GM19468 (cell line): ENCODE measurements around the gene CDC5L.

Experiments used
- ATAC-seq: cut with Tn5 transposase; IDR thresholded peaks from one replicate; pipeline ENCODE4 v1.9.1; 2021; ENCODE audit warnings: mild to moderate bottlenecking, moderate library complexity, moderate number of reproducible peaks; ENCODE audit not compliant: unreplicated experiment; ENCODE audit errors: extremely low read depth

The CDC5L gene

DNA sequence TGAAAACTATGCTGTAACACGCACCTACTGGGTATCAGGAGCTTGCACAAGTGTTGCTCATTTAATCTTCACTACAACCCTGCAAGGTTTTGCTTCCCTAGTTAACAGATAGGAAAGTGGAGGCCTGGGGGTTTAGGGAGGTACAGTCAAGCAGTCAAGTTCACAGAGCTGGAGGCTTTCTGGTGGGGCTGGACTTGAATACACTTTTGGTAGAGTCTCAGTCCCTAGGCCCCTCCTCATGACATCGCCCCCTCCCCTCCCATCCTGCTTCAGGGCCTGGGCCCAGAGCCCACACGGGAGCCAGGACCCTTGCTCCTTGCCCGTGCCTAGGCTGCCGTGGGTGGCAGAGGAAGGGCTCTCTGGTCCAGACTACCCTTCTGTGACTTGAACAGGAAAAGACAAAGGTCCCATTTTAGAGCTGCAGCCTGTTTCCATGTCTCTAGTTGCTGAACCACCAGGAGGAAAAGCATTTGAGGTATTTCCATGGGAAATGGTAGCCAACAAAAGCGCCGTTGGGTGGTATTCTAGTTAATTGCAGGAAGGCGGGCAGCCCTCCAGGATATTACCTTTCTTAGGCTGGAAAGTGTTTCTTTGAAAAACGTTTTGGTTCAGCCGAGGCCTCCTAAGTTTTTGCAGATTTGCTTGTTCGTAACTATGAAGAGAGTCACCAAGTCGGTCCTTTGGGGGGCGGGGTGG is 84.9 kb downstream of the CDC5L start:
- no peak for ATAC-seq

DNA sequence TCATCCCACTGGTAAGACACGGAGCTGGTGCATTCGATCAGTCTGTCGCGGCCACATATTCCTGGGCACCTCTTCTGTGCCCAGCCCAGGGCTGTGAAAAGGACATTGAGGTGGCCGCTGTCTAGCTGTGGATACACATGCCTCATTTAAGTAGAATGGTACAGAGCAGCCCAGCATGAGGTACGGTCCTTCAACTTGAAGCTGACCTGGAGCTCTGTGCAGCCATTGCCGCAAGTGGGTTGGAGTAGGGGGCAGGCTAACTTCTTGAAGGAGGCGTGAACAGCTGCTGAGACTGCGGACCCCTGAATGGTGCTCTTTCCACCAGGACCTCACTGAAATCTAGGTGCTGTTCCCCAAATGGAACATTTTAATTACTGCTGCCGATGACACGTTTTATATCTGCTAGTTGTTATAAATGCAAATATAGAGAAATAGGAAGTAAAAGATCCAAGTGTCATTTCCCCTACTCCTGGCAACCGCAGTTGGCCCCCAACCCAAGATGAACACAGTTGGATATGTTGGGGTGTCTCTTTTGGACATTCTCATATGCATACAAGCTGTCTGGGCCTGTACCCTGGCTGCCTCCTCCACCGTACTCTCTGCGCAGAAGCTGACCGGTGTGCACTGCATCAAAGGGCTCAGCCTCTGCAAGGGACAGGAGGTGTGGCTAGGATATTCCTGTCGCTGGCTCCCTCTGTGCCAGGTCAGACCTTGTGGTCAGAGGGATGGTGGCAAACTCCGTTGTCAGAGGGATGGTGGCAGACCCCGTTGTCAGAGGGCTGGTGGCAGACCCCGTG is 86.1 kb downstream of the CDC5L start:
- no peak for ATAC-seq

DNA sequence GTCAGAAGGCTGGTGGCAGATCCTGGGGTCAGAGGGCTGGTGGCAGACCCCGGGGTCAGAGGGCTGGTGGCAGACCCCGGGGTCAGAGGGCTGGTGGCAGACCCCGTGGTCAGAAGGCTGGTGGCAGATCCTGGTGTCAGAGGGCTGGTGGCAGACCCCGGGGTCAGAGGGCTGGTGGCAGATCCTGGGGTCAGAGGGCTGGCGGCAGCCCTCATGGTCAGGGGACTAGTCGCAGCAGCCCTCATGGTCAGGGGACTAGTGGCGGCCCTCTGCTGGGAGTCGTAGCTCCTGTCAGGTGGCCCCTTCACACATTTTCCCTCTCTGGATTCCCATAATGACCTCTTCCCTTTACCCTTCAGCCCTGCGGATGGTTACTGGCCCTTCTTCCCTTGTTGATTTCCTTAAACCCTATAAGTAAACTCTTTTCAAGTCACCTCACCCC is 86.7 kb downstream of the CDC5L start:
- ATAC-seq, result no peak

DNA sequence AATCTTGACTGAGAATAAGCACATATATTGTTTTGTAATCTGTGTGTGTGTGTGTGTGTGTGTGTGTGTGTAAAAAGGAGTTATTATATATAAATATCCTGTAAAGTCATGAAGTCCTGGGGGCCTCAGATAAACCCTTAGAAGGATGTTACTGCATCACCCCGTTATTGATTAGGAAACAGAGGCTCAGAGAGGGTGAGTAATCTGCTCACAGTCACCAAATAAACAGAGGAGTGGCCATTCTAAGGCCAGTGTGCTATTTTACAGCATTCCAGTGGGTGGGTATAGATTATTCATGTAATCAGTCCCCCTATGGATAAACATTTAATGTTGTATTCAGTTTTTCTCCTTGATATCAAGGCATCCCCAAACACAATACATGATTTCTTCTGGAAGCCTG is 87.1 kb downstream of the CDC5L start:
- ATAC-seq, result no peak

DNA sequence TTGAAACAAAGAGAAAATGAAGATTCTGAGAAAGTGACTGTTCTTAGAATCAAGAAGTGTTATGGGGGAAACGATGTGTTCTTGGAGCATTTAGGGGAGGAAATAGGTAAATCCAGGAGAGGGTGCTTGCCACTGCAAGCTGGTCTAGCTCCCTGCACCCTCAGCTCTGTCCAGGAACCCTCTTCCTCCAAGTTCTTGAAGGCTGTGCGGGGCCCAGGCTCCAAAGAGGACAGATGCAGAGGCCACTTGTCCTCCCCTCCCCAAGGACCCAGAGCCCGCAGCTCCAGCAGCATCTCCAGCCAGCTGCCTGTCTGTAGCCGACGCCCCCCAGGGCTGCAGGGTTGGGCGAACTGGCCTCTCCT is 87.9 kb downstream of the CDC5L start:
- no peak for ATAC-seq

DNA sequence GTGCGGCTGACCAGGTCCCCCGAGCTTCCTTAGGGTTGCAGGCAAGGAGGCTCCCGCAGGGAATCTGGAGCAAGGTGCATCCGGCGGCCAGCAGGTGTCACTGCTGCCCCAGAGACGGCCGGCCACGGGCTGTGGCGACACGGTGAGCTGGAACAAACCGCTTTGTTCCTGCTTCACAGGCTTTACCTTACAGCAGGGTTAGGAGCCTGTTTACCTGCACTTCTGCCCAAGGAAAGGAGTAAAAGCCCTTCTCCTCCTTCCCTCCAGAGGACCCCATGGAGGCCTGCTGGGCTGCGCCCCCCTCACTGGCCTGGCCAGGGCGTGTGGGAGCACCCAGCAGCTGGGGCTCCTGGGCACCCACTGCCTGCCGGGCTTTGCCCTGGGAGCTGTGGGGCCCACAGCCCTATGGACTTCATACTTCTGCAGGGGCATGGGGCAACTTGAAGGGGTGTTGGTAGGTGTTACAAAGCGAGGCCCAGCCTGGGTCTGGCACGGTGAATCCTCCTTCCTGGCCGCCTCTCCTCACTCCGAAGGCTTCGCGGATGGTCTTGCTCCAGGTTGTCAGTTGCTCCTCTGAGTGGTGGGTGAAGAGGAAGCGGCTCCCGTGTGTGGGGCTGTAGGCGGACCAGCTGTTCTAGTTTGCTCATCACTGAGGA is 88.4 kb downstream of the CDC5L start:
- no peak for ATAC-seq

DNA sequence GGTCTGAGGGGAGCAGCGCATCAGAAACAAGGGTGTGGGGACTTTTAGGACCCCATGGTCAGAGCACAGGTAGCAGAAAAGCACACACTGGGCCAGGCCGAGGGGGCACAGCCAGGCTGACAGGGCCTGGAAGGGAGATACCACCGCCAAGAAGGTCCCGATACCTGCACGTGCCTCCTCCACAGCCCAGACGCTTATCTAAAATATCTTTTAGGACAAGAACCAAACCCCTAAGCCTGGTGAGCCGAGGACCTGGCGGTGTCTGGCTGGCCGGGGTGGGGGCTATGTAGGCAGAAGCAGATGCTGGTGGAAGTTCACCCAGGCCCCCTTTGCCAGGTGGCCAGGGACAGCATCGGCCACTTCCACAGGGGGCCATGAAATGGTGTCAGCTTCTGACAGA is 89.3 kb downstream of the CDC5L start:
- ATAC-seq, result no peak

DNA sequence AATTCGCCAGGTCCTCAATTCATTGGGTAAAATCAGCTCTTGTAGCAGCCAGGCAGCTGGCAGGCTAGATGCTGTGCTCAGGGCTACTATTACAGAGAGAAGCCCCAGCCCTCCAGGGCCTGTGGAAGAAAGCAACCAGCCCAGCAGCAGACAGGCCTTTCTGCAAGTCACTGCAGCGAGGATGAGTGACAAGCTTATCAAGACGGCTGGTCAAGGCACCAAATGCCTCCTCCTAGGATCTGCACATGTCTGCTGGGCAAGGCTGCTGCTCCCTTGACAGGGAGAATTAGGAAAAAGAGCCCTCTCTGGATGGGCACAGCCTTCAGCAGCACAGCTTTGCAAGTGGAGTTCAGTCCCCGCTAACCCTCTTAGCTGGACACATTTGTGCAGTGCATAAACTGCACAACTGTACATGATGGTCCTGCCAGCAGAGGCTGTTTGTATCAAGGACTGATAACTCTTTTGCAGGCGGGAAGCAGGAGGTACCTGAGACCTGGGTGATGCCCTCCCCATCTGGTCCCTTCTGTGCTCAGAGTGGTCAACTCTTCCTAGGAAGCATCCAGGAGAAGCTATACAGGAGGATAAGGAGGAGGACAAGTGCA is 89.9 kb downstream of the CDC5L start:
- no peak for ATAC-seq

DNA sequence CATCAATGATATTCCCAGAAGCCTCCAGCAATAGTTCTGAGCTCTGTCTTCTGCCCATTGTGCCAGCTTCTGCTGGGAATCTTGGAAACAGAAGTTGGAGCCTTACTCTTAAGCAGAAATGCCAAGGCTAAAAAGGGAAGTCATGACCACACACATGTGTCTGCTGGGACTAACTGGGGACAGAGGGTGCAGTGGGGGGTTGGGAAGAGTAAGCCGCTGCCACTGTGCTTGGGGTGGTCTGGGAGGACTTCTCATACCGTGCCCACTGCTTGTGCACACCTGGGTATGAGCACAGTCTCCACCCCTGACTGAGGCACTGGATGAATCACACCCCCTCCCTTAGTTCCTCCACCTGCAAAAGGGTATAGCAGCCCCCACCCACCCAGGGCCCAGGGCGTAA is 90.7 kb downstream of the CDC5L start:
- ATAC-seq, result no peak

DNA sequence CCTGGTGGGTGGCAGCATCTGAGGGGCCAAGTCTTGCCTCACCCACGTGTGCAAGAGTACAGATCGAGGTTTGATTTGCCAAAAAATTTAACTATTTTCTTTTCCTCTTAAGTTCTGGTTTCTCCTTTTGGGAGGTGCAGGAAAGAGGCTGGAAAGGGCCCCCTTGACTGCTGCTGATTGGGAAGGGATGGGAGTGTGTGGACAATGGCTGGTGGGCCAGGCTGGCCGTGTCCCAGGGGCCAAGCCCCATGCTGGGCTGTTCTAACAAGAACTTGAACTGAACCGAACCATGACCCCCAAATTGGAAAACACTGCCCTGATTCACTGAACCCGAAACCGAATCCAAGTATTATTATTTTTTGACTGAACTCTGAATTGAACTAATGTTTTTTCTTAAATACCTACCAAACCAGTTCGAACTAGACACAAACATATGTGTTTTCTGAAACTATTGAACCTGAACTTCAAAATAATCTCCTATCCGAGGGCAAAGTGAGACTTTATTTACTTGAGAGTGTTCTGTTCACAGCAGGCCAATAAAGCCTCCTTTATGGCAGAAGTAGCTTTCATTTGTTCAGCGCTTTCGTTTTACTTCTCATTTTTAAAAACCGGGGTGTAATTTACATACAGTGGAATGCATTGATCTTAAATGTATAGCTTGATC is 91.2 kb downstream of the CDC5L start:
- ATAC-seq, result no peak

DNA sequence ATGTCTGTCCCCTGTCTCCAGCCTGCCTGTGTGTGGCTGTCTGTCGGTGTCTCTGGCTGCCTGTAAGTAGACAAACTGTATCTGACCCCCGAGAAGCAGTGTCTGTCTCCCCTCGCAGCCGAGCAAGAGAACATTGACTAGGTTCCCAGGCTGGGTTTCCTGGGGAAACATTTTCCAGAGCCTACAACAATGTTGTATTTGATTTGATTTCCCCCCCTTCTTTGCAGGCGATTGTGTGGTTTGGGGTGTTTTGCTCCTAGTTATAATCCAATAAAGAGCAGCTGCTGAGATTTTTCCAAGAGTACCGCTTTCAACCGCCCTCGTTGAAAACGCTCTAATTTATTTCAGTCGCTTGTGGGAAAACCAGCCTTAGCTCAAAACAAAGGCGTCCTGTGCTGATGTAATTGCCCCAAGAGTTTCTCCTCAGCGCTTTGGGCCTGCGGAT is 92.6 kb downstream of the CDC5L start:
- no peak for ATAC-seq

DNA sequence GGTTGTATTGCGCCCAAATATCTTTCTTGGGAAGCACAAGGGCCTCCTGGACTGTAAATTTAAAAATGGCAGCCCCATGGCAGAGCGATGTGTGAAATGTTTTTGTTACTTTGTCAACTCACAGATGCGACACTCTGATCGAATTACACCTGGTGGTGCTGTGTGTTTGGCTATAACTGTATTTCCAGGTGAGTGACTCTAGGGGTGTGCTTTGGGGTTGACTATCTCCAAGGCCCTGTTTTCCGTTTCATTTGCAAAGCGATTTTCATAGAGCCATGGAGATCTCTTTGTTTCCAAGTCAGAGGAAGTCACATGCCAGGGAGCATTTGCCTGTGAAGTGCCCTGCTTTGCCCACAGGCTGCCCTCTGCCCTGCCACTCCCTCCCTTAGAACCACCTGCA is 93.5 kb downstream of the CDC5L start:
- ATAC-seq, result no peak

DNA sequence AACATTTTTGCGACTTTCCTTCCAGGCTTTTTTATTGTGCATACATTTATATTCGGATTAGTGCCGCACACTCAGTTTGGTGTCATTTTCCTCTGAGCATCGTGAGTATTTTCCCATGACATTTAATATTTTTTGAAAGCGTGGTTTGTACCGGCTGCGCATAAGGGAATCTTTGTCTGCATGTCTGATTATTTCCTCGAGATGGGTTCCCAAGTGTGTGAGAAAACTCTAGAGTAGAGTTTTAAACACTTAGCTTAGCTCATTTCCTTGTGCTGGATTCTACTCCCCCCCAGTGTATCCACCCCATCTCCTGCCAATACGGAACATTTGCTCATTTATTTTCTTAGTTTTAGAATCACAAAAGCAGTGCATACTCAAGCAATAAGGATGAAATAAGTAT is 94.3 kb downstream of the CDC5L start:
- ATAC-seq, result no peak

DNA sequence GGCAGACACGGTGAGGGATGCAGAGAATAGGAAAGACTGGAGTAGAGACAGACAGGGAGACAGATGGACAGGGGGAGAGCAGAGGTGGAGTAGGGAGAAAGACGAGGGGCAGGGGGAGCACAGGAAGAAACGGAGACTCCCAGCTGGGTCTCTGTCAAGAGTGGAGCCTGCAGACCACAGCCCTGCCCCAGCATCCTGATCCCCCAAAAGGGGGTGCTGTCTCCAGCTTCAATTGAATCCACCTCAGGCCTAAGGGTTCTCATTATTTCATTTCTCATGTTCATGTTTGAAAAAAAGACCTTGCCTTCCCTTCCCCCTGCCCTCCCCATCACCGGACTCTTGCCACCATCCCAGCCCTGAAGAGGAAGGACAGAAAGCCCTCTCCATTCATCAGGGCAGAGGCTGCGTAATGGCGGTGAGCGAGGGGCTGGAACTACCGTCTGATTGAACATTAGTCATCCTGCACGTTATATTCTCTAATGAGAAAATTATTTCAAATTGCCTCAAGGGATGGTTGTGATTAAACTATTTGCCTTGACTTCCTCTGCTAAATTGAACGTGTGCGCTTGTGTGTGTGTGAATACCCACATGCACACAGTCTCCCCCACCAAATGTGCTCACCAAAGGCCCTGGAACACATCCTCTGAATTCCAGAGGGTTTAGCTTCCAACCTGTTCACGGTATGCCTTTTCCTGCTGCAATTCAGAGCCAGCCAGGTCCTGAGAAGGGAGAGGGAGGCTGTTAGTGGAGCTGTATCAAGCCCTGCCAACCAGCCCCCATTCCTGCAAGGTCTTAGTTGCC is 98.3 kb downstream of the CDC5L start:
- ATAC-seq, result no peak

DNA sequence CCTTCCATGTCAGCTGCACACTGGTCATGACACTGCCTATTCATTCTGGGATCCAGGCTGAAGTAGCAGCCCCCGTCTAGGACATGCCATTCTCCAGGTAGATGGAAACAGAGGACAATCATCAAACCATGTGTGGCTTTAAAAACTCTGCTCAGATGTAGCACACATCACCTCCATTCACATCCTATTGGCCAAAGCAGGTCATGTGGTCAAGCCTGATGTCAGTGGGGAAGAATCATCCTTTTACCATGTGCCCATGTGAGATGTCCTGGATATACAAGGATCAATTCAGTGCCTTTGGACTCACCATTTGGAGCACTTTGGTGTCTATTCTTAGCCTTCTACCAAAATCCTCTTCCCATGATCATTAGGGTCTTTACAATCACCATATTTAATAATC is 99.5 kb downstream of the CDC5L start:
- ATAC-seq, result no peak

DNA sequence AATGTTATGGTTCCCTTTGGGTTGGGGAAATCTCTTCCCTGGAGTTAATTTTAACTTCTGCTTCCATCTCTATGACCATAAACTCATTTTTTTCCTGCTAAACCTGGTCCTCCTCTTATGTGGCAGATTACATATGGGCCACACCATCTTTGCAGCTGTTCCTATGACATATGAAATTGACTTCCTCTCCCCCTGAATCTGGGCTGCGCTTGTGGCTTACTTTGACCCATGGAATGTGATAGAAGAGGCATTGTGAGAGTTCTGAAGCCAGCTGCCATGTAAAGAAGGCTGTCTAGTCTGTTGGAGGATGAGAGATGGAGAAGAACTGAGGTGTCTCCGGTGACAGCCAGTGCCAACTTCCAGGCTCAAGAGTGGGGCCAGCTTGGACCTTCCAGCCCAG is 100.1 kb downstream of the CDC5L start:
- no peak for ATAC-seq

DNA sequence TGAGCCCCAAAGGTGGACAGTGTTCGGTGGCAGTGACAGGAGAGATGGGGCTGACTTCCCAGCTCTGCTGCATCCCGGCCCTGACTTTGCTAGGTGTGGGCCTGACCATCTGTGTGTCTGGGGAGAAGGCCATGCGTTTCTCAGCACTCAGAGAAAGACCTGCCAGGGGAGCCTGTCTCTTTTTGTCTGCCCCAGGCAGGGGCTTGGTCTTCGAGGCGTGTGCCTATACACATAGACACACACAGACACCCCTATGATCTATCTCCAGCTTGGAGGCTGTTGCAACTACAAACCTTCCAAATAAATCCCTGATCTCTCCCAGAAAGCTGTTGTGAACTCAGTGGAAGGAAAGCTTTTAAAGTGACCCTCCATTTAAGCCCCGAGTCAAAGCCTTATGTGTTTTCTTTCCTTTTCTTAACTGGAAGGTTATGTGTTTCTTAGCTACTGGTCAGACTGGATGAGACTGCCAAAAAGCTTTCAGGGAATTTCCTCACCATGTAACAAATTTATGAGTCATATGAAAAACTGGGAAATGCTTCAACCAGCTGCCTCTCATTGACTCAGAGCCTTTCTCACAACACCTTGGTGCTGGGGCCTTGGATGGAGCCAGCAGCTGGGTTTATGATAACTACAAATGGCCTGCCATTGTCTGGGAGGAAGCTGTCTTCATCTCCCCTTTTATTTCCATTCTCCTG is 102.6 kb downstream of the CDC5L start:
- no peak for ATAC-seq

DNA sequence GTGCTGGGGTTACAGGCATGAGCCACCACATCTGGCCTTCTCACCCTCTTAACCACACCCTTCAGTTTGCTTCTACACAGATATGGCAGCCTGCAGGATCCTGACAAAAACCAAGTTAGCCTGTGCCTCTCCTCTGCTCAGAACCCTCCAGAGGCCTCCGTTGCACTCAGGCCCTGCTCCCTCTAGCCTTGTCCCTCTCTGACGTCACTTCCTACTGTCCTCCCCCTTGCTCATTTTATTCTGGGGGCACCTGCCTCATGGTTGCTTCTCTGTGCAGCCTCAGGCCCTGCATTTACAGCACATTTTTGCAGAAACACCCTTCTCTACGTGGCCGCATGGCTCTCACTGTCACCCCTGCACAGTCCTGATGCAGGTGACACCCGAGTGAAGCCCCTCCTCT is 105.6 kb downstream of the CDC5L start:
- no peak for ATAC-seq

DNA sequence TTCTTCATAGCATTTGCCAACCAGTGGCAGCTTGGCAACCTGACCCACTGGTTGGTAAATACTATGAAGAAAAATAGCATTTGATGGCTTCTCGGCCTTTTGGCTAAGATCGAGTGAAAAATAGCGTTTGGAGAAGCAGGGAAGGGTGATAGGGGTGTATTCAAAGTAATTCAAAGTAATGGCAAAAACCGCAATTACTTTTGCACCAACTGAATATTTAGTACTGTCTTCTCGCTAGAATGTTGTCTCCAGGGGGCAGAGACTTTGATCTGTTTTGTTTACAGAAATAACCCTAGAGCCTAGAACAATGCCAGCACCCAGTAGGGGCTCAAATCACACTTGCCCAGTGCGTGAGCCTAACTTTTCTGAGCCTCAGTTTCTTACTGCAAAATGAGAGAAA is 106.1 kb downstream of the CDC5L start:
- no peak for ATAC-seq
